Mesothelial cell of epicardium (in vitro differentiated cells): ENCODE measurements around the gene IRF1. TPM values are rescaled to one million over a fixed set of nuclear protein-coding genes. Genes with fewer than 3 reads are reported as not detected.

Experiments
- DNase-seq, 2 experiments: peaks; one replicate each; pipeline ENCODE4 v3.0.0; 2021; ENCODE audit warnings: low spot score in 2 of 2; ENCODE audit not compliant: unreplicated experiment in 2 of 2
- H3K27ac Mint-ChIP-seq: 2 replicates; pipeline ENCODE4 v1.8.0; 2021; ENCODE audit warnings: mixed read lengths
- H3K27me3 Mint-ChIP-seq: 2 replicates; pipeline ENCODE4 v1.8.0; 2021; ENCODE audit warnings: low read depth, mixed read lengths
- H3K36me3 Mint-ChIP-seq: 2 replicates; pipeline ENCODE4 v1.8.0; 2021; ENCODE audit warnings: mixed read lengths
- H3K4me1 Mint-ChIP-seq: 2 replicates; pipeline ENCODE4 v1.8.0; 2021; ENCODE audit warnings: mixed read lengths
- H3K4me3 Mint-ChIP-seq: 2 replicates; pipeline ENCODE4 v1.8.0; 2021; ENCODE audit warnings: mild to moderate bottlenecking, moderate library complexity, mixed read lengths
- H3K9me3 Mint-ChIP-seq: 2 replicates; pipeline ENCODE4 v1.8.0; 2021; ENCODE audit warnings: mixed read lengths
- total RNA-seq: library from RNA; stranded (reverse); gene quantifications from 3 replicates; pipeline ENCODE4 v1.2.1, GENCODE V29; 2021
- TF ChIP-seq, protein P1 (sequence below): fragments of 200-600 bp; sonication (generic); IDR thresholded peaks from one replicate; pipeline ENCODE4 v1.5.0; 2021; ENCODE audit warnings: antibody characterized with exemption; ENCODE audit not compliant: unreplicated experiment

The IRF1 gene
- total RNA-seq, 1 donor from 2014 or later = 33.3 TPM

DNA sequence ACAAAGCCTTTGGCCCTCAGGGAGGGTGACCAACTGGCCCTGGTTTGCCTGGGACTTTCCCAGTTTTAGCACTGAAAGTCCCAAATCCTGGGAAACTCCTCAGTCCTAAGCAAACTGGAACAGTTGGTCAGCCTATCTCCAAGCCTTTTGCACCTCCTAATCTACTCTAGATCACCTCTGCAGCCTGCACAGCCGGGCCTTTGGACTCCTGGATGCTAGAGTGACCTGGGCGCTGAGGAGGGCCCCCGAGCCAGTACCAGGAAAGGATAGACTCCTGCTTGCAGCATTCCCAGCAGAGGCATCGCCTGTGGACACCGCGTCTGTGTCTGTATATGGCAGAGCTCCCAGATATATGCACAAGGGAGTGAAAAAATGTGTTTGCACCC is 15.1 kb downstream of the IRF1 start:
- TF ChIP-seq, protein P1, sequence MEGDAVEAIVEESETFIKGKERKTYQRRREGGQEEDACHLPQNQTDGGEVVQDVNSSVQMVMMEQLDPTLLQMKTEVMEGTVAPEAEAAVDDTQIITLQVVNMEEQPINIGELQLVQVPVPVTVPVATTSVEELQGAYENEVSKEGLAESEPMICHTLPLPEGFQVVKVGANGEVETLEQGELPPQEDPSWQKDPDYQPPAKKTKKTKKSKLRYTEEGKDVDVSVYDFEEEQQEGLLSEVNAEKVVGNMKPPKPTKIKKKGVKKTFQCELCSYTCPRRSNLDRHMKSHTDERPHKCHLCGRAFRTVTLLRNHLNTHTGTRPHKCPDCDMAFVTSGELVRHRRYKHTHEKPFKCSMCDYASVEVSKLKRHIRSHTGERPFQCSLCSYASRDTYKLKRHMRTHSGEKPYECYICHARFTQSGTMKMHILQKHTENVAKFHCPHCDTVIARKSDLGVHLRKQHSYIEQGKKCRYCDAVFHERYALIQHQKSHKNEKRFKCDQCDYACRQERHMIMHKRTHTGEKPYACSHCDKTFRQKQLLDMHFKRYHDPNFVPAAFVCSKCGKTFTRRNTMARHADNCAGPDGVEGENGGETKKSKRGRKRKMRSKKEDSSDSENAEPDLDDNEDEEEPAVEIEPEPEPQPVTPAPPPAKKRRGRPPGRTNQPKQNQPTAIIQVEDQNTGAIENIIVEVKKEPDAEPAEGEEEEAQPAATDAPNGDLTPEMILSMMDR = no peak
- no peaks in the 10 kb centered on the region for H3K9me3 Mint-ChIP-seq
- H3K4me1 Mint-ChIP-seq = peaks cover 18% of the 10 kb centered on the region
- peak overlapping the region; percentile 50 for H3K27ac Mint-ChIP-seq
- H3K27me3 Mint-ChIP-seq = no peaks in the 10 kb centered on the region
- no peak overlapping the region for H3K4me3 Mint-ChIP-seq
- DNase-seq = no peak
- peaks cover 3% of the 10 kb centered on the region for H3K36me3 Mint-ChIP-seq

DNA sequence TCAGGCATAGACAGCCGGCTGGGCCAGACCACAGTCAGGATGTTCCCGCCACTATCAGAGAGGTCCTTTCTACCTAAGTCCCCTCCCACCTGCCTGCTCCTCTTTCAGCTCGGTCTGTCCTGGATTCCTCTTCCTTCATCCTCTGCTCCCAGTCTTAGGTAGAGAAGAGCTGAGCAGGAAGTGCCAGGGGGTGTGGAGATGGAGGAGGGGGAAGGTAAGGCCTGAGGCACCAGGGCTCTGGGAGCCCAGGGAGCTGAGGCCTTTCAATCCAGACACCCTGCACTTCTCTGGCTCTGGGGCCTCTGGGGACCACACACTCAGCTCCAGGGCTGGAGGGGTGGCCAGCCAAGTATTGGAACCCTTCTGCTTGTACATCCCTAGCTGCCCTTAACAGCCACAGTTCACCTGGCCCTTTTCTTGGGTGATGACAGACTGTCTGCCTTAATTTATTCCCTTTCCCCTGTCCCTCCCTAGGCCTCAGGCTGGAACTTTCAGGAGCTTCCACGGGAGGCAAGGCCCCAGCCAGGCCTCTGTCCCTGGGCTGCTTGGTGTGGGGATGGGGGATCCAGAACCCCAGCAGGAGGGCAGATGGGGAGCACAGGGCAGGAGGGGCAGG is 15.6 kb downstream of the IRF1 start:
- Mint-ChIP-seq H3K27ac (peak overlapping the region; percentile 31), H3K36me3 (peaks cover 3% of the 10 kb centered on the region), H3K4me3 (no peak overlapping the region), H3K4me1 (peaks cover 23% of the 10 kb centered on the region), H3K9me3 (no peaks in the 10 kb centered on the region), H3K27me3 (no peaks in the 10 kb centered on the region)
- no peak for DNase-seq
- TF ChIP-seq, protein P1 = no peak

DNA sequence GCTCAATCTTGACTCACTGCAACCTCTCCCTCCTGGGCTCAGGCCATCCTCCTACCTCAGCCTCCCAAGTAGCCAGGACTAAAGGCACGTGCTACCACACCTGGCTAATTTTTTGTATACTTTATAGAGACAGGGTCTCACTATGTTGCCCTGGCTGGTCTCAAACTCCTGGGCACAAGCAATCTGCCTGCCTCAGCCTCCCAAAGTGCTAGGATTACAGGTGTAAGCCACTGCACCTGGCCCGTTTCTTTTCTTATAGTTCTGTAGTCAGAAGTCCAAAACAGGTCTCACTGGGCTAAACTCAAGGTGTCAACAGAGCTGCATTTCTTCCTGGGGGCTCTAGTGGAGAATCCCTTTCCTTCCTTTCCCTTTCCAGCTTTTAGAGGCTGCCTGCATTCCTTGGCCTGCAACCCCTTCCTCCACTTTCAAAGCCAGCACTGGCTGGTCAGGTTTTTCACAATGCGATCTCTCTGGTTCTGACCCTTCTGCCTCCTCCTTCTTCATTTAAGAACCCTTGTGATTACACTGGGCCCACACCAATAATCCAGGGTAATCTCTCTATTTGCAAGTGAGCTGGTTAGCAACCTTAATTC is 16.3 kb downstream of the IRF1 start:
- DNase-seq = no peak
- H3K36me3 Mint-ChIP-seq = peaks cover 3% of the 10 kb centered on the region
- H3K4me1 Mint-ChIP-seq = peaks cover 28% of the 10 kb centered on the region
- H3K4me3 Mint-ChIP-seq = no peak overlapping the region
- no peaks in the 10 kb centered on the region for H3K27me3 Mint-ChIP-seq
- H3K27ac Mint-ChIP-seq = no peak overlapping the region
- no peaks in the 10 kb centered on the region for H3K9me3 Mint-ChIP-seq
- TF ChIP-seq, protein P1 = no peak

DNA sequence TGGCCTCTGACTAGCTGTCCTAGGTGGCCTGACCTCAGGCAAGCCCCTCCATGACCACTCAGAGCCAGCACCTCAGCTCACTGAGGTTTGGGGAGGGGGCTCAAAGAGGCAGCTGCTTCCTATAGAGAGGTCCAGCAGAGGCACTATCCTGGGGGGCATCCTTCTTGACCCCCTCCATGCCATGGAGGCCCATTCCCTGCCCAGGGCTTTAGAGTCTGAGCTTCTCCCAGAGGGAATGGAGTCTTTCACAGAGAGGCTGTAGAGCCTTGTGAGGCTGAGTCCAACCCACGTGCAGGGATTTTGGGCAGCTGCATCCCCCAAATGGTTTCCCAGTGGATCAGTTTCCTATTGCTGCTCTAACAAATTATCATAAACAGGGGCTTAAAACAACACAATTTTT is 16.9 kb downstream of the IRF1 start:
- no peak for DNase-seq
- peaks cover 5% of the 10 kb centered on the region for H3K9me3 Mint-ChIP-seq
- no peak overlapping the region for H3K4me3 Mint-ChIP-seq
- H3K4me1 Mint-ChIP-seq = peaks cover 28% of the 10 kb centered on the region
- TF ChIP-seq, protein P1 = no peak
- peaks cover 7% of the 10 kb centered on the region for H3K36me3 Mint-ChIP-seq
- no peaks in the 10 kb centered on the region for H3K27me3 Mint-ChIP-seq
- H3K27ac Mint-ChIP-seq = no peak overlapping the region

GRCh38 chr5:132473019-132473531 is 17.5 kb downstream of the IRF1 start:
- no peak overlapping the region for H3K27ac Mint-ChIP-seq
- H3K9me3 Mint-ChIP-seq = peaks cover 7% of the 10 kb centered on the region
- H3K27me3 Mint-ChIP-seq = no peaks in the 10 kb centered on the region
- H3K4me3 Mint-ChIP-seq = no peak overlapping the region
- peaks cover 10% of the 10 kb centered on the region for H3K36me3 Mint-ChIP-seq
- H3K4me1 Mint-ChIP-seq = peaks cover 28% of the 10 kb centered on the region
- TF ChIP-seq, protein P1 = no peak
- DNase-seq = no peak
